GM18951 (cell line): ENCODE data around the gene EFHD2.

Experiments used
- POLR2A ChIP-seq: IDR thresholded peaks from 4 replicates; pipeline ENCODE4 v1.6.1; 2011; ENCODE audit warnings: mild to moderate bottlenecking; ENCODE audit not compliant: insufficient read length, insufficient read depth; ENCODE audit errors: extremely low read depth
- in situ Hi-C: fragments of 300-500 bp; cut with MboI; formaldehyde crosslinking; loops from one replicate; pipeline ENCODE4 v1.12.0; 2022; ENCODE audit warnings: low sequenced_read_pairs, mixed read lengths, inconsistent platforms; ENCODE audit not compliant: unreplicated experiment

EFHD2 gene

GRCh38 chr1:15435239-15436077 is 25.8 kb downstream of the EFHD2 start:
- in situ Hi-C loops = no loop called here
- TF ChIP-seq POLR2A = no peak

- TF ChIP-seq POLR2A = no peak
- in situ Hi-C loops = no loop called here
Observed at GRCh38 chr1:15436881-15437442, 27.3 kb downstream of the EFHD2 start.

- TF ChIP-seq POLR2A = no peak
- in situ Hi-C loops = no loop called here
Observed at GRCh38 chr1:15439325-15439724, 29.6 kb downstream of the EFHD2 start.

- in situ Hi-C loops = no loop called here
- TF ChIP-seq POLR2A = no peak
Observed at GRCh38 chr1:15440357-15440756, 30.7 kb downstream of the EFHD2 start.

- in situ Hi-C loops = no loop called here
- no peak for TF ChIP-seq POLR2A
Observed at GRCh38 chr1:15441247-15441646, 31.6 kb downstream of the EFHD2 start.

GRCh38 chr1:15442119-15442518 is 32.4 kb downstream of the EFHD2 start:
- in situ Hi-C loops = no loop called here
- no peak for TF ChIP-seq POLR2A

GRCh38 chr1:15442759-15443158 is 33.1 kb downstream of the EFHD2 start:
- no peak for TF ChIP-seq POLR2A
- in situ Hi-C loops = no loop called here

GRCh38 chr1:15443281-15443680 is 33.6 kb downstream of the EFHD2 start:
- TF ChIP-seq POLR2A = no peak
- in situ Hi-C loops = no loop called here

GRCh38 chr1:15444468-15445389 is 35.0 kb downstream of the EFHD2 start:
- in situ Hi-C loops = no loop called here
- no peak for TF ChIP-seq POLR2A

- in situ Hi-C loops = no loop called here
- no peak for TF ChIP-seq POLR2A
Observed at GRCh38 chr1:15445390-15446122, 35.9 kb downstream of the EFHD2 start.

- in situ Hi-C loops = no loop called here
Observed at GRCh38 chr1:15446212-15446611, 36.5 kb downstream of the EFHD2 start.

GRCh38 chr1:15448877-15449462 is 39.3 kb downstream of the EFHD2 start:
- no peak for TF ChIP-seq POLR2A
- in situ Hi-C loops = no loop called here

More at GRCh38 chr1:15446212-15446611, 36.5 kb downstream of the EFHD2 start:
- no peak for TF ChIP-seq POLR2A
